HTR-8/SVneo (cell line): ENCODE data around the gene PDGFD.
A peak's percentile ranks its signal among the peaks of the same experiment; 100 is the strongest.
"Not testable (repeated sequence)": the region's sequence is repeated elsewhere in the genome, so short reads cannot be mapped to it uniquely, and the experiment has no call there.

Experiments used
- DNase-seq: peaks from one replicate; pipeline ENCODE4 v3.0.0; 2011; ENCODE audit warnings: low spot score, mixed read lengths; ENCODE audit not compliant: insufficient read length
- FAIRE-seq: peaks from 2 replicates; lab custom pipeline; 2011; peaks lifted over from hg19 to GRCh38; lab: Jason Lieb, UNC

The PDGFD gene

DNA sequence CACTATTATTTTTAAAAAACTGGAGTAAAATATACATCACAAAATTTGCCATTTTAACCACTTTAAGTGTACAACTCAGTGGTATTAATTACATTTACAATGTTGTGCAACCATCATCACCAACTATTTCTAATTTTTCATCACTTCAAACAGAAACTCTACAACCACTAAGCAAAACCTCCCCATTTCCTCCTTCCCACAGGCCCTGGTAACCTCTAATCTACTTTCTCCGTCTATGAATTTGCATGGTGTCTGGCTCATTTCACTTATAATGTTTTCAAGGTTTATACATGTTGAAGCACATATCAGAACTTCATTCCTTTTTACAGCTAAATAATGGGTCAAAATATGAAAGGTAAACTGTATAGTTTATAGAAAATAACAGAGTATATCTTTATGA is 103.1 kb downstream of the PDGFD start:
- DNase-seq (no peak), FAIRE-seq (no peak)

DNA sequence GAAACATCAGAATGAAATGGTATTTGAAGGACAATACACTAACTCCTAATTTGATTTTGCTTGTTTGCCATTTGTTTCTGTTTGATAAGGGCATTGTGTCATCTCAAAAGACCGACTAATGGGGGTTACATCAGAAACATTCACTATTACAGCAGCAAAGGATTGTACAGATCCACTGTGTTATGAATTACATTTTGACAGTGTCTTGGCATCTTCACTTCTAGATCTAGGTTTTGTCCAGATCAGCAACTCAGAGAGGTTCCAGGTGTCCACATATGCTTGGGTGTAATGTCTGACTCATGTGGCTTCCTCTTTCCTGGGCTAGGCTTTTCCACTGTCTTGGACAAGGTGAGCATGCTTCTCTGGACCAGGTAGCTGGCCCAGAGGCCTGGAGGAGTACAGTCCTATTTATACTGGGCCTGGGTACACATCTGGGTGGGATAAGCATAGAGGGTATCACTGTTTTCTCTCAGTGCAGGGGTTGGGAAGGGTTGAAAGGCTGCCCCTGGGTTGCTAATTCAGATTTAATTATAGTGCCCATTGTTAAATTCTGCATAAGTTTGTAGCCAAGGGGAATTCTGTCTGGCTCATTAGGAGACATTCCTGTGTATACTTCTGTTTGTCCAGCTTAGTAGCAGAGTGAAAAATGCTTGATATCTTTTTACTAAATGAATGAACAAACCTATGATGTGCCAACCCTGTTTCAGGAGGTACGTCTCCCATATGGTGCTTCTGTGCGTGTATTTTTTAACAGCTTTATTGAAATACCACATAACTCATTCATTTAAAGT is 103.7 kb downstream of the PDGFD start:
- FAIRE-seq = no peak

DNA sequence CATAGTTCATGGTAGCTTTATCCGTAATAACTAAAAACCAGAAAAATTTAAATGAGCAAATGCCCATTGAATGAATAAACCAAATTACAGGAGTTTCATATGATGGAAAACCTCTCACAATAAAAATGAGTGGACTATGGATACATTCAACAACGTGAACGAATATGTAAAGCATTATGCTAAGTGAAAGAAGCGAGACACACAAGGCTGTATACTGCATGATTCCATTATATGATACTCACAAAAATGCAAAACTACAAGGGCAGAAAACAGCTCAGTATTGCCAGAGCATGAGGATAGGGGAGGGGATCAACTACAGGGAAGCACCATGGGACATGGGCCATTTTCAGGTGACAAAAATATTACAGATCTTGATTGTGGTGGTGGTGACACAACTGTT is 105.3 kb downstream of the PDGFD start:
- peak; percentile 48 for FAIRE-seq
- DNase-seq = no peak

More for the DNA sequence above, 103.7 kb downstream of the PDGFD start:
- DNase-seq = no peak

DNA sequence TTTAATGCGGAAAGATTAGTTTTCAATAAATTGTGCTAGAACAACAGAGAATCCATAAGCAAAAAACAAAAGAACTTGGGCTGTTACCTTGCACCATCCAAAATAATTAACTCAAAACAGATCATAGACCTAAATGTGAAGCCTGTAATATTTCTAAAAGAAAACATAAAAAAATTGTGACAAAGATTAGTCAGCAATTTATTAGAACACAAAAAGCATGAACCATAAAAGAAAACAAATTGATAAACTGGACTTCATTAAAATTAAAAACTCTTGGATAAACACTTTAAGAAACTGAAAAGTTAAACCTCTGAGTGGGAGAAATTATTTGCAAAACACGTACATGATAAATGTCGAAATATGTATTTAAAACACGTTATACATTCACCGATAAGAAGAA is 106.0 kb downstream of the PDGFD start:
- no peak for DNase-seq
- no peak for FAIRE-seq

DNA sequence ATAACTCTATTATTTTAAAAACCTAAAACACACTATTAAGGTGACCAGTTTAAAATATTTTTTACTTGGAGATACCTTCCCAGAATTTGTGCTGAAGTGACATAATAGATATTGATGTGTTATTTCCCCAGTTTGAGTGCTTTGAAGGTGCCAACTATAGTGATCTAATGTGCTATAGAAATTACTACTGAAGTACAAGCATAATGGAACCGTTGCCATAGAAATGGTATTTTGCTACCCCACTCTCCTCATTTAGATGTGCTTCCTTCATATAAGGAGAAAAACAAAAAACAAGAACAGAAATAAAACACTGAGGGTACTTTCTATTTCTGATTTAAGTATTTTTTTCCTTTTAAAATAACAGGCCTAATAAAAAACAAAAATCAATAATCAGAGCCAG is 108.4 kb downstream of the PDGFD start:
- FAIRE-seq (no peak), DNase-seq (no peak)

DNA sequence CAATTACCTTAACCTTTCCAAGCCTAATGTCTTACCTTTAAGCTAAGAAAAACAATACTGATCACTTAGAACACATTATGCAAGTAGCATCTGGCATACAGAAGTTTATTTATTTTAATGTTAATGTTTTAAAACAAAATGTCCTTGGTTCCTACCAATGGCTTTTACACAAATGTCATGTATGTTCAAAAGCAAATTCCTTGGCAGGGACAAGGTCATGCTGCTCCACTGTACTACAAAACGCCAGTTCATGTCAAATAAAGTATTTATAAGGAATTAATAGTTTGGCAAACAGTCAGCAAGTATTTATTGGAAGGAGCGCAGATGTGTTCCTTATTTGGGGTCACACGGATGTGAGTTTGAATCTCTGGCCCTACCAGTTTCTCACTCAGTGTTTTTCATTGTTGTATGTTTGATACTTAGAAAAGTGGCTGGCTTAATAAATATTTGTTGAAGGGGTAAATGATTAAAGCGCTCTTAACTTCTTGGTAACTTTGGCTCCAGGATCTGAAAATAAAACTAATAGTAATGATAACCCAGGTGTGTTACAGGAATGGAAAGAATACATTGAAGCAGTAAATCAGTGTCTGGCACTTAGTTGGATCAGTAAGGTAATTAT is 108.9 kb downstream of the PDGFD start:
- FAIRE-seq (no peak), DNase-seq (no peak)

DNA sequence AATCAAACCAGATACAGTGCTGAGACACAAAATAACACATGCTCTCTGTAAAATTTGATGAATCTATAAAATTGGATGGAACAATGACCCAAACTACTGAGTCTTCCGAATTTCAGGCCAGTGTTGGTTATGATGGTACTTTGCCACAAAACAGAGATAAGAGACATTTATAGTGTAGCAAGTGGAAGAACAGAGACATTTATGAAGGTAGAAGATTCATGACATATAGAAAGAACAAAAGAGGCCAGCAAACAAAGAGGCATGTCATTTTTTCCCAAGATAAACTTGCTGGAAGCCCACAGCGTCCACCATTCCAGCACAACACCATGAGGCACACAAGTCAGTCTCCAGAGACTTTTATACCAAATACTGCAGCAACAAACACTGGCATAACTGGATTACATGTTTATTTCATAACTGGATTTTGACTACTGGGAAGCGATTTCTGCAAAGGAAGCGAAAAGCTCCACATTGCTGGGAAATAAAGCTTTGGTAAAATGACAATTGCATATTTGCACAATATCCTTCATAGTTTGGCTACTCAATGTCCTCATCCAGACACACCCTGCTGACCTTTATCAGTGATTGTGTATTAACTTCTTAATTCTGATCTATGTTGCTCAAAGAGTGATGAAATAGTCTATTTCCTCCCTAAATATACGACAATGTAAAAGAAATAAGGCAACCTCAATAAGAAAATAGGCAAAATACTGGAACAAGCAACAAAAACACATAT is 110.0 kb downstream of the PDGFD start:
- DNase-seq (no peak), FAIRE-seq (no peak)

DNA sequence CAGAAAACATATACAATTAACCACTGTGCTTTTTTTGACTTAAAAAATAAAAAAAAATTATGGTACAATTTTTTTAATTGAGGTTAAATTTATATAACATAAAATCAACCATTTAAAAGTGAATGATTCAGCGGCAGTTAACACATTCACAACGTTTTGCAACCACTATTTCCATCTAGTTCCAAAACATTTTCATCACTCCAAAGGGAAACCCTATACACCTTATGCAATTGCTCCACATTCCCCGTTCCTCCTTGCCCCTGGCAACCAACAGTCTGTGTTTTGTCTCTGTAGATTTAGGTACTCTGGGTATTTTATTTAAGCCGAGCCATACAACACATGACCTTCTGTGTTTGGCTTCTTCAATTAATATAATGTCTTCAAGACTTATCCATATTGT is 112.2 kb downstream of the PDGFD start:
- DNase-seq = no peak
- FAIRE-seq = no peak

DNA sequence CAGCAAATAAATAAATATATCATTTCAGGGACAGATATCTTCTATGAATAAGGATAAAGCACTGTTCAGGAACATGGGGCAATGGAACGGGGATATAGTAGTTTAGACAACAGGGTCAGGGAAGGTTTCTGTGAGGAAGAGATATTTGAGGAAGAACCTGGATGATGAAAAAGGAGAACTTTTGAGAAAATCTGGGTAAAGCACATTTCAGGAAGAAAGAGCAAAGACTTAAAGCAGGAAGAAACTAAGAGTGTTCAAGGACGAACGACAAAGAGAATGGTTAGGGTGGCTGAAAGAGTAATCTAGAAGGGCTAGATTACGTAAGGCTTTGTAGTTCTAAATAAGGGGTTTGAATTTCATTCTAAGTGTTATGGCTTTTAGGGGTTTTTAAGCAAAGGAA is 114.8 kb downstream of the PDGFD start:
- DNase-seq = no peak
- FAIRE-seq = no peak

DNA sequence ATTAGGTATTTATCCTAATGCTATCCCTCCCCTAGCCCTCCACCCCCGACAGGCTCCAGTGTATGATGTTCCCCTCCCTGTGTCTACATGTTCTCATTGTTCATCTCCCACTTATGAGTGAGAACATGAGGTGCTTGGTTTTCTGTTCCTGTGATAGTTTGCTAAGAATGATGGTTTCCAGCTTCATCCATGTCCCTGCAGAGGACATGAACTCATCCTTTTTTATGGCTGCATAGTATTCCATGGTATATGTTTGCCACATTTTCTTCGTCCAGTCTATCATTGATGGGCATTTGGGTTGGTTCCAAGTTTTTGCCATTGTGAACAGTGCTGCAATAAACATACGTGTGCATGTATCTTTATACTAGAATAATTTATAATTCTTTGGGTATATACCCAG is 117.1 kb downstream of the PDGFD start:
- FAIRE-seq, DNase-seq: not testable (repeated sequence)

DNA sequence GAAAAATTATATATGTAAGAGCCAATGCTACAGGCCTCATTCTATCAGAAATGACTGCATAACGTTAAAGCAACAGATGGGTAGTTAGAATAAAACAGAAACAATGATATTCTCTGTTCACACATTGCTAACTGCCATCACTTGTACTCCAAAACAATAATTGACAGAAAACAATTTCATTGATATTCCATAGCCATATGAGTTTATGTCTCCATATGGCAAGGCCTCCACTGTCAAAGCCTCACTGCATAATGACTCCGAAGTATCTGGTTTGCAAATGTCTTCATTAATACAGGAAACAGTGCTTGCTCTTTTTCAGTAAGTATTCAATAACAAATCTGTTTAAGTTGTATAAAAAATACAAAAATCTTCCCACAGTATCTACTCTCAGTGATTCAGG is 117.6 kb downstream of the PDGFD start:
- DNase-seq (no peak), FAIRE-seq (no peak)

DNA sequence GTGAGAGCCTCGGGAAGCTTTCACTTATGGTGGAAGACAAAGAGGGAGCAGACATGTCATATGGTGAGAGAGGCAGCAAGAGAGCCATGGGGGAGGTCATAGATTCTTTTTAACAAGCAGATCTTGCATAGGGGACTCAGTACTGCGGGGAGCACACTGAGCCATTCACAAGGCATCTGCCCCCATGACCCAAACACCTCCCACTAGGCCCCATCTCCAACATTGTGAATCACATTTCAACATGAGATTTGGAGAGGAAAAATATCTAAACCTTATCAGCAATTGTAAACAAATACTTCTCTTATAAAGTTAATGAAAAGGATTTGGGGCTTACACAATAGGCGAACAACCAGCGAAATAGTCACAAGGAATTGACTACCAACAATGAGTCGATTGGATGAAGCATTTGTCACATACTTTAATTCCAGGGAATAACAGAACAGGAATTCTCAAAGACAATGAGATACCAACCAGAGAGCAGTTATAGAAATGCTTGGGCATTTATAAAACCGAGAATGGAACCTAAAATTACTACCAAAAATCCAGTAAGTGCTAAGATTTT is 120.2 kb downstream of the PDGFD start:
- no peak for FAIRE-seq

DNA sequence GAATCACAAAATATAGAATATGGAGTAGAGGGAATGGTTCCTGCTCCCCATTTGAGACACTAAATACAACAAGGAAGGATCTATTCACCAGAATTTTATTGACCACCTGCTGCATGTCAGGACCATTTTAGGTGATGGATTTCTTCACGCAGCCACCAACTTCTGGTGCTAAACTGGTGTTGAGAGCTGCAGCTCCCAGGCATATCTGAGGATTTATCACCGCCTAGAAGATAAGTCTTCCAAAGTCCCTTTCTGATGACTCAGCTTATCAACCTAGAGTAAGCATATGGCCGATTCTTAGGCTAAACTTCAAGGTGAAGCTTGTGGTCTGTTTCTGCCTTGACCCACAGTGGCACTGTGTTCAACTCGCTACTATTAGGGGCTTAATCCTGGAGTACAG is 120.8 kb downstream of the PDGFD start:
- DNase-seq (no peak), FAIRE-seq (no peak)

More for the DNA sequence above, 120.2 kb downstream of the PDGFD start:
- no peak for DNase-seq

DNA sequence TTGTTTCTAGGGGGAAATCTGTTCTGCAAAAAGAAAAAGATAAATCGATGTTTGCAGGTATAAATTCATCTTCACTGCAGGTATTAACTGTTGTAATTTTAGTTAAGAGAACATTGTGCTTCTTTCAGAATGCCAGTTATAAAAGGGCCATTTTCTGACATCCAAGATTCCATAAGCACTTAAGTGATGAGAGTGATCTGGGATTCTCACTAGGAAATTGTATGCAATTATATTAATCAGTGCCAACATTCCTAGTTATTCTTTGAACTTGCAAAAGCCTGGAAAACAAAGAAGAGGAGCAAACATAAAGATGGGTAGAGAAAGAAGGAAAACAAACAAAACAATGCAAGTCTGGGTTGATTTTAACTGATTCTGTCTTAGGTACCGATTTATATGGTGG is 122.2 kb downstream of the PDGFD start:
- FAIRE-seq = no peak
- DNase-seq = no peak

DNA sequence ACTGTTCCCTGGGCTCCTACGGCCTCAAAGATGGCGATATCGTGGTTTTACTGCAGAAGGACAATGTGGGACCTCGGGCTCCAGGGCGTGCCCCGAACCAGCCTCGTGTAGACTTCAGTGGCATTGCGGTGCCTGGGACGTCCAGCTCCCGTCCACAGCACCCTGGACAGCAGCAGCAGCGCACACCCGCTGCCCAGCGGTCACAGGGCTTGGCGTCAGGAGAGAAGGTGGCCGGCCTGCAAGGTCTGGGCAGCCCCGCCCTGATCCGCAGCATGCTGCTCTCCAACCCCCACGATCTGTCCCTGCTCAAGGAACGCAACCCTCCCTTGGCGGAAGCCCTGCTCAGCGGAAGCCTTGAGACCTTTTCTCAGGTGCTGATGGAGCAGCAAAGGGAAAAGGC is 127.0 kb downstream of the PDGFD start:
- FAIRE-seq = no peak

DNA sequence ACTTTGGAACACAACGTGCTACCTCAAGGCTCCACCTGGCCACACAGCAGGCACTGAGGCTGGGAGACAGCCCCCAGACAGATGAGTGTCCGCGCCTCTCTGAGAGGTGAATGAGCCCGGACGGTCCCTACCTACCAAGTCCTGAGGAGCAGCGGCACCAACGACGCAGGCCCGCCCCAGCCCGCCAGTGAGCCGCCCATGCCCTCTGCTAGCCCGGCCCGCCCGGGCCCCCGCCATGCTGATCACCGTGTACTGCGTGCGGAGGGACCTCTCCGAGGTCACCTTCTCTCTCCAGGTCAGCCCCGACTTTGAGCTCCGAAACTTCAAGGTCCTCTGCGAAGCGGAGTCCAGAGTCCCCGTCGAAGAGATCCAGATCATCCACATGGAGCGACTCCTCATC is 127.4 kb downstream of the PDGFD start, which contains the start of gene DDI1:
DDI1 (plus strand) TSS at position 53 of the 400 bp plus-strand sequence; CDS start at position 236, 183 bp downstream.
- DNase-seq = no peak
- FAIRE-seq = no peak

More for the DNA sequence above, 127.0 kb downstream of the PDGFD start:
- DNase-seq = no peak

DNA sequence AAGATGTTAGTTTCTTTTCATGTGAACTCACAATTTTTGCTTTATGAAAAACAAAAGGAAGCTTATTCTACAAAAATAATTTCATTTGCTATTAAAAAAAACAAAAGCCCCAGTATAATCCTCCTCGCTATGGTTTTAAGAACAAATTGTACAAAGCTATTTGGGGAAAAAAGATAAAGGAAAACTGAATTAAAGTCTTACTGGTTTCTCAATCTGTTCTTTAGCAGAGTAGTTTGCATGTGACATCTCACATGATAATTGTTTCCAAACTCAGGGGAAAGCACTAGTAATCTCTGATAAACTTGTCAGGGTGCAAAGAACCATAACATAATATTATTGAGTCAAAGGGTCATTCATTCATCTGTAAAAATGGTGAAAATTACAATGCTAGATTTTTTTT is 130.4 kb downstream of the PDGFD start:
- DNase-seq (no peak), FAIRE-seq (no peak)

DNA sequence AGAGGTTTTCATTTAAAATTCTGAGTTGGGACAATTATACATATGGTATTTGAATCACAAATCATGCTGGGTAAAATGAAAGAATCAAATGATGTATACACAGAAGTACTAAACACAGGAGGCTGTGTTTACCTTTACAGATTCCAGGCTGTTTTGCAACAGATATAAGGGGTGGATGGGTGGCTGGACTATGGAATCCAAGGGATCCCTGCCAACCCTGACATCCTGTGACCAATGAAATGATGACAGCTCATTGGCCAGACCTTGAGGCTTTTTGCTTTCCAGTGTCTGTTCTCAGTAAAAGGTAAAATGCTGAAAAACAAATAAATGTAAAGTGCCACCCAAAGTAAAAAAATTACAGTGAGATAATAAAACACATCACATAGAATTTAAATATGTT is 130.8 kb downstream of the PDGFD start:
- FAIRE-seq (no peak), DNase-seq (peak; percentile 21)

DNA sequence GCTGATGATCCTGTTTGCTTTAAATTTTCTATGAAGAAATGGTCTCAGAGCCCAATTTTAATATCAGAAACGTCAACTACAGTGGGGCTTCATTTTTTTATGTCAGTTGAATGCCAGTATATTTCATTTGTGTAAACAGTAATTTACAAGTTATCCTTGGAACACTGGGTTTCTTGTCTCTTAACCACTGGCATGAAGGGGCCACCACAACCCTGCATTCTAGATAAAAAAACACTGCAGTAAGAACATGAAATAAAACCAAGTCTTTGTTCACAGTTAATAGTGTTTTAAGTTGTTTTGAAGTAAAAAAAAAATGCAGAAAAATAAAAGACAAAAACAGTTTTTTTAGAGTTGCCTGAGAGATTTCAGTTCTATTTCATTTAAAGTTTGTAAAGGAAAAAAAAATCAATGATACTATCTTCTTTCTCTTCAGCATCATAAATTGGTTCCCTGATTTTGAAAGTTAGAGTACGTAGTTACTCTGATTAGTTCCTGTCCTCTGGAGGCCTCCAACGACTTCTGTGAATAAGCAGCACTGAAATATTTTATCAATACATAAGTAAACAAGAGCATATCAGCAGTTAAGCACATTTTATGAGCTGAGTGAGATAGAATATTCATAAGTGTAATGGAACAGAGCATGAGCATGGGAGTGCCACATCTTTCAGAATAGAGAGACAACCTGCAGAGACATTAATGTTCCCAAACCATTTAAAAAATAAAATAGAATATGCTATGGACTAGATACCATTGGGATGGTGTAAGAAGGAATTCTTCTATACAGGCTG is 135.3 kb downstream of the PDGFD start:
- FAIRE-seq (no peak), DNase-seq (no peak)

DNA sequence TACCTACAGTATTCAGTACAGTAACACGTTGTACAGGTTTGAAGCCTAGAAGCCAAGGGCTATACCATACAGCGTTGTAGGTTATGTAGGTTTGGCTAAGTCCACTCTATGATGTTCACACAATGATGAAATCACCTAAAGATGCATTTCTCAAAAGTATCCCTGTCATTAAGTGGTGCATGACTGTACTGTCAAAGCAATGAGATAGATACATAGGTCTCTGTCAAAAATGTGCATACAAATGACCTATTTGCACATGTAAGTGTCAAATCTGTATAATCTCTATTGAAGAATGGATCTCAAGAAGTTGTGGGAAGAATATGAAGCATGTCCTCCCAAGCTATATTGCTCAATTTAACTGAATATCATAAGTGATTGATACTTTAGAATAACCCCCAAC is 139.4 kb downstream of the PDGFD start:
- DNase-seq (no peak), FAIRE-seq (no peak)
